Subcutaneous adipose tissue (tissue), 4 donors: ENCODE measurements around the gene SLN. TPM values are rescaled to one million over a fixed set of nuclear protein-coding genes. Genes with fewer than 3 reads are reported as not detected.

Experiments
- CTCF ChIP-seq: fragments of 450-650 bp; IDR thresholded peaks from one replicate; pipeline ENCODE4 v1.5.1; 2016; ENCODE audit warnings: low read depth, mild to moderate bottlenecking, control low read depth, antibody characterized with exemption, moderate library complexity
- total RNA-seq, 4 donors: library from RNA; depleted of rRNA; stranded (reverse); fragments of >200 nt; gene quantifications; one replicate each; pipeline ENCODE4 v1.1.0, GENCODE V29; 2016

The SLN gene
- total RNA-seq, 4 donors from 2014 or later = not detected

DNA sequence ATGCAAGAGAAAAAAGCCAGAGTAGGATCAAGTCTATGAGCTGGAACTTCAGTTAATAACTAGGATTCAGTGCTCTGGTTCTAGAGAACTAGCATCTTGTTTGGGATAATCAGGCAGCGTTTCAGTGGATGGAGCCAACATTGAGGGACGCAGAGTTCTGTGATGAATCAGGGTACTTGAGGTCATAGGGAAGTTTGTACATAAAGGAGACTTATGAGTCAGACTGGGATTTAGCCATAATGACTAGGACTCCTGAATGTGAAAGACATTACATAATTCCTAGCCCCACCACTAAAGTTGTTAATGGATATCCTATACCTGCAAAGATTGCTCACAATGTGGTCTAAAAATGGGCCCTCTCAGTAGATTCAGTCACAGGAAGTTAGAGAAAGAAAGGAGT is 6.8 kb downstream of the SLN start:
- no peak for TF ChIP-seq CTCF

- TF ChIP-seq CTCF = no peak
Observed at GRCh38 chr11:107704451-107704850, 7.4 kb downstream of the SLN start.

- TF ChIP-seq CTCF = no peak
Observed at GRCh38 chr11:107702723-107703122, 9.1 kb downstream of the SLN start.

GRCh38 chr11:107702109-107702660 is 9.7 kb downstream of the SLN start:
- no peak for TF ChIP-seq CTCF

DNA sequence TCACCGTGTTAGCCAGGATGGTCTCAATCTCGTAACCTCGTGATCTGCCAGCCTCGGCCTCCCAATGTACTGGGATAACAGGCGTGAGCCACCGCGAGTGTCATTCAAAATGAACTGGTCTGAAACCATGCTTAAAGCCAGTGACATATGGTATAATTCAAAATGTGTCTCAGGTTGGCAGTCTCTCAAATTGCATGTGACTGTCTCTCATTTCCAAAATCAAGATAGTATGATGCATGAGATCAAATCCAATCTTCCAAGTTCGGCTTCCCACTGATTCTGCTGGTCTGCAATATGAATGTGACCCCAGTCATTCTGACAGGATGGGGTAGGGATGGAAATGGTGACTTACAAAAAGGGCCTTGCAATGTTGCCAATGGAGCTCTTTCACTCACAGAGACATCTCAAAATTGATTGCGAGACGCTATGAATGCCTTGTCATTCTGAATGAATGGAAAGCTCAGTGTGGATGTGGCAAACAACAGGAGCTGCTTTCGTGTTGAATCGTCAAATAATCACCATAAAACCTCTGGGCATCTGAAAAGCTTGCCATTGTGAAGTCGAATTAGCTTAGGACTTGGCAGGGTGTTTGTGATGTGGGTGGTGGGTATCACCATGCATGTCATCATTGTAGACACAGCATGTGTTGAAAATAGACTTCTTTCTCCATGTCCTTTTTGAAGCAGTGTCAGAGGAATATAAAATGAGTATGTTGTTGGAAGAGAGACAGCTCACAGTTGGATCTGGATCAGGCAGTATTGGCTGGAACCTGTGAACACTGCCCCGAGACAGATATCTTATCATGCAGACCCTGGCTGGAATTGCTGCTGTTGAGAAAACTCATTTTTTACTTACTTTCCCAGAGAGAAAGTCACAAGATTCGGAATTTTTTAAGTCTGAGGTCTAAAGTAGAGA is 12.2 kb downstream of the SLN start:
- no peak for TF ChIP-seq CTCF

- TF ChIP-seq CTCF = no peak
Observed at GRCh38 chr11:107697291-107697690, 14.6 kb downstream of the SLN start.

DNA sequence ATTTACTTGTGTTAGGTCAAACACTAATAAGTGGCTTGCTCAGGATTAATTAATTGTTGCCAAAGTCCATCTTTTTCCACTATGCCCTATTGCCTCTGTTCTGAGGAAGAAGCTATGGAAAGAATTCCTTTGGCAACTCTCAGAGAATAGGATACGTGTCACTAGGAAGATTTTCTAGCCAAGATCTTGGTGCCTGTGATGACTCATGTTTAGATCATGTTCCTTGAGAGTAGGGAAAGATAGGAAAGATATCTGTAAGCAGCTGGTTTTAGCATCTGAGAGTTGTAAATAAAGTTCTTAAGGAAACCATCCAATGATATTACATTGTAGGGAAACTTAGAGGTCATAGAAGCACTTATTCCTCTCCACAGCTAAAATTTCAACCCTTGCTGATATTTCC is 15.7 kb downstream of the SLN start:
- TF ChIP-seq CTCF = no peak
